ENCODE data around the gene MTCL1.
A peak's percentile ranks its signal among the peaks of the same experiment; 100 is the strongest.
"Not testable (repeated sequence)": the region's sequence is repeated elsewhere in the genome, so short reads cannot be mapped to it uniquely, and the experiment has no call there.

Gene MTCL1

GRCh38 chr18:8744038-8744437 is 38.7 kb downstream of the MTCL1 start:
- DNase-seq (ENCODE audit: low read depth in 2 of 2), result no peak

GRCh38 chr18:8744656-8745055 is 39.3 kb downstream of the MTCL1 start:
- no peak for DNase-seq (ENCODE audit: low read depth in 2 of 2)

GRCh38 chr18:8745355-8746014 is 40.1 kb downstream of the MTCL1 start:
- DNase-seq (ENCODE audit: low read depth in 2 of 2), result no peak

GRCh38 chr18:8747440-8747937 is 42.1 kb downstream of the MTCL1 start:
- no peak for DNase-seq (ENCODE audit: low read depth in 2 of 2)

- DNase-seq (ENCODE audit: low read depth in 2 of 2), result no peak
Observed at GRCh38 chr18:8749492-8749891, 44.1 kb downstream of the MTCL1 start.

GRCh38 chr18:8750954-8751415 is 45.6 kb downstream of the MTCL1 start:
- DNase-seq (ENCODE audit: low read depth in 2 of 2), result no peak

- DNase-seq (ENCODE audit: low read depth in 2 of 2), result no peak
Observed at GRCh38 chr18:8751692-8752091, 46.3 kb downstream of the MTCL1 start.

- no peak for DNase-seq (ENCODE audit: low read depth in 2 of 2)
Observed at GRCh38 chr18:8752329-8752728, 47.0 kb downstream of the MTCL1 start.

- peak in 1 of 2 donors; percentile 10 for DNase-seq (ENCODE audit: low read depth in 2 of 2)
Observed at GRCh38 chr18:8754995-8755960, 49.9 kb downstream of the MTCL1 start.

GRCh38 chr18:8756571-8756970 is 51.2 kb downstream of the MTCL1 start:
- DNase-seq (ENCODE audit: low read depth in 2 of 2), result no peak

- no peak for DNase-seq (ENCODE audit: low read depth in 2 of 2)
Observed at GRCh38 chr18:8757396-8757997, 52.1 kb downstream of the MTCL1 start.

- no peak for DNase-seq (ENCODE audit: low read depth in 2 of 2)
Observed at GRCh38 chr18:8758466-8758865, 53.1 kb downstream of the MTCL1 start.

- DNase-seq (ENCODE audit: low read depth in 2 of 2), result no peak
Observed at GRCh38 chr18:8760984-8761383, 55.6 kb downstream of the MTCL1 start.

- DNase-seq (ENCODE audit: low read depth in 2 of 2), result not testable (repeated sequence)
Observed at GRCh38 chr18:8761535-8761934, 56.2 kb downstream of the MTCL1 start.

- DNase-seq (ENCODE audit: low read depth in 2 of 2), result no peak
Observed at GRCh38 chr18:8762968-8763367, 57.6 kb downstream of the MTCL1 start.

GRCh38 chr18:8763611-8764010 is 58.3 kb downstream of the MTCL1 start:
- DNase-seq (ENCODE audit: low read depth in 2 of 2), result no peak

- no peak for DNase-seq (ENCODE audit: low read depth in 2 of 2)
Observed at GRCh38 chr18:8765783-8766463, 60.6 kb downstream of the MTCL1 start.

- DNase-seq (ENCODE audit: low read depth in 2 of 2), result no peak
Observed at GRCh38 chr18:8766559-8767293, 61.4 kb downstream of the MTCL1 start.

- no peak for DNase-seq (ENCODE audit: low read depth in 2 of 2)
Observed at GRCh38 chr18:8767340-8767739, 62.0 kb downstream of the MTCL1 start.

- no peak for DNase-seq (ENCODE audit: low read depth in 2 of 2)
Observed at GRCh38 chr18:8769509-8770095, 64.2 kb downstream of the MTCL1 start.

- no peak for DNase-seq (ENCODE audit: low read depth in 2 of 2)
Observed at GRCh38 chr18:8770657-8771056, 65.3 kb downstream of the MTCL1 start.

Data from stimulated activated CD8-positive, alpha-beta memory T cell treated with anti-CD3 and anti-CD28 coated beads, Interleukin-7, amount 100 ng/mL, for 1 hour (primary cell).